ENCODE results near the gene CLEC7A.

CLEC7A gene

GRCh38 chr12:10131111-10131690, 1.2 kb upstream of the CLEC7A start:
- Histone ChIP-seq H3K4me1 (ENCODE audit: low read length) (peaks cover 33% of the 10 kb centered on the region), H3K4me2 (ENCODE audit: low read length) (peak overlapping the region; percentile 55), H3K27ac (ENCODE audit: low read length) (no peak overlapping the region), H2AFZ (ENCODE audit: low read depth, low read length) (no peak overlapping the region), H3K9me3 (ENCODE audit: insufficient read depth, low read length) (no peaks in the 10 kb centered on the region), H3K4me3 (ENCODE audit: low read length) (no peak overlapping the region), H3K27me3 (ENCODE audit: low read depth, low read length) (peaks cover 54% of the 10 kb centered on the region), H3K9ac (ENCODE audit: low read length) (no peak overlapping the region), H3K36me3 (replicated peaks; ENCODE audit: low read depth, low read length) (no peaks in the 10 kb centered on the region), H4K20me1 (ENCODE audit: insufficient read depth, low read length) (no peaks in the 10 kb centered on the region), H3K79me2 (ENCODE audit: low read length) (no peaks in the 10 kb centered on the region)
- no peak for TF ChIP-seq CTCF (IDR thresholded peaks at IDR 0.05; ENCODE audit: low read depth, low read length)
- no peak for TF ChIP-seq EZH2phosphoT487 (IDR thresholded peaks at IDR 0.05; ENCODE audit: low read depth)

GRCh38 chr12:10128687-10129086, 1.3 kb downstream of the CLEC7A start:
- Histone ChIP-seq H3K9me3 (ENCODE audit: insufficient read depth, low read length) (no peaks in the 10 kb centered on the region), H3K9ac (ENCODE audit: low read length) (no peak overlapping the region)

GRCh38 chr12:10126413-10126812, 3.6 kb downstream of the CLEC7A start:
- no peaks in the 10 kb centered on the region for H3K36me3 ChIP-seq (replicated peaks; ENCODE audit: low read depth, low read length)
- H3K9me3 ChIP-seq (ENCODE audit: insufficient read depth, low read length): no peaks in the 10 kb centered on the region
- H3K4me2 ChIP-seq (ENCODE audit: low read length): no peak overlapping the region
- no peak overlapping the region for H3K27ac ChIP-seq (ENCODE audit: low read length)
- H4K20me1 ChIP-seq (ENCODE audit: insufficient read depth, low read length): no peaks in the 10 kb centered on the region
- H3K4me3 ChIP-seq (ENCODE audit: low read length): no peak overlapping the region
- H3K27me3 ChIP-seq (ENCODE audit: low read depth, low read length): peaks cover 41% of the 10 kb centered on the region
- H3K4me1 ChIP-seq (ENCODE audit: low read length): peaks cover 35% of the 10 kb centered on the region
- no peak overlapping the region for H2AFZ ChIP-seq (ENCODE audit: low read depth, low read length)
- TF ChIP-seq EZH2phosphoT487 (IDR thresholded peaks at IDR 0.05; ENCODE audit: low read depth) (no peak), CTCF (IDR thresholded peaks at IDR 0.05; ENCODE audit: low read depth, low read length) (no peak)
- H3K9ac ChIP-seq (ENCODE audit: low read length): no peak overlapping the region
- no peaks in the 10 kb centered on the region for H3K79me2 ChIP-seq (ENCODE audit: low read length)

More at GRCh38 chr12:10128687-10129086, 1.3 kb downstream of the CLEC7A start:
- no peak for TF ChIP-seq EZH2phosphoT487 (IDR thresholded peaks at IDR 0.05; ENCODE audit: low read depth)
- no peak for TF ChIP-seq CTCF (IDR thresholded peaks at IDR 0.05; ENCODE audit: low read depth, low read length)
- H3K27me3 ChIP-seq (ENCODE audit: low read depth, low read length): peaks cover 56% of the 10 kb centered on the region
- peaks cover 33% of the 10 kb centered on the region for H3K4me1 ChIP-seq (ENCODE audit: low read length)
- no peak overlapping the region for H2AFZ ChIP-seq (ENCODE audit: low read depth, low read length)
- no peaks in the 10 kb centered on the region for H4K20me1 ChIP-seq (ENCODE audit: insufficient read depth, low read length)
- H3K4me2 ChIP-seq (ENCODE audit: low read length): peak overlapping the region; percentile 43
- H3K4me3 ChIP-seq (ENCODE audit: low read length): no peak overlapping the region
- no peaks in the 10 kb centered on the region for H3K79me2 ChIP-seq (ENCODE audit: low read length)
- H3K36me3 ChIP-seq (replicated peaks; ENCODE audit: low read depth, low read length): no peaks in the 10 kb centered on the region
- H3K27ac ChIP-seq (ENCODE audit: low read length): no peak overlapping the region

GRCh38 chr12:10122689-10123088, 7.3 kb downstream of the CLEC7A start:
- H4K20me1 ChIP-seq (ENCODE audit: insufficient read depth, low read length): no peaks in the 10 kb centered on the region
- peaks cover 7% of the 10 kb centered on the region for H3K4me1 ChIP-seq (ENCODE audit: low read length)
- H3K79me2 ChIP-seq (ENCODE audit: low read length): no peaks in the 10 kb centered on the region
- H3K4me3 ChIP-seq (ENCODE audit: low read length): no peak overlapping the region
- H3K36me3 ChIP-seq (replicated peaks; ENCODE audit: low read depth, low read length): peaks cover 3% of the 10 kb centered on the region
- H2AFZ ChIP-seq (ENCODE audit: low read depth, low read length): no peak overlapping the region
- no peak overlapping the region for H3K4me2 ChIP-seq (ENCODE audit: low read length)
- no peak for TF ChIP-seq CTCF (IDR thresholded peaks at IDR 0.05; ENCODE audit: low read depth, low read length)
- no peak for TF ChIP-seq EZH2phosphoT487 (IDR thresholded peaks at IDR 0.05; ENCODE audit: low read depth)
- H3K27me3 ChIP-seq (ENCODE audit: low read depth, low read length): peaks cover 16% of the 10 kb centered on the region
- no peak overlapping the region for H3K9ac ChIP-seq (ENCODE audit: low read length)
- H3K9me3 ChIP-seq (ENCODE audit: insufficient read depth, low read length): 0 out of 2 replicates have a peak, but pooled peaks cover 3% of the 10 kb centered on the region
- H3K27ac ChIP-seq (ENCODE audit: low read length): no peak overlapping the region
